ENCODE data around the gene IFFO2.
A peak's percentile ranks its signal among the peaks of the same experiment; 100 is the strongest.

Gene IFFO2

DNA sequence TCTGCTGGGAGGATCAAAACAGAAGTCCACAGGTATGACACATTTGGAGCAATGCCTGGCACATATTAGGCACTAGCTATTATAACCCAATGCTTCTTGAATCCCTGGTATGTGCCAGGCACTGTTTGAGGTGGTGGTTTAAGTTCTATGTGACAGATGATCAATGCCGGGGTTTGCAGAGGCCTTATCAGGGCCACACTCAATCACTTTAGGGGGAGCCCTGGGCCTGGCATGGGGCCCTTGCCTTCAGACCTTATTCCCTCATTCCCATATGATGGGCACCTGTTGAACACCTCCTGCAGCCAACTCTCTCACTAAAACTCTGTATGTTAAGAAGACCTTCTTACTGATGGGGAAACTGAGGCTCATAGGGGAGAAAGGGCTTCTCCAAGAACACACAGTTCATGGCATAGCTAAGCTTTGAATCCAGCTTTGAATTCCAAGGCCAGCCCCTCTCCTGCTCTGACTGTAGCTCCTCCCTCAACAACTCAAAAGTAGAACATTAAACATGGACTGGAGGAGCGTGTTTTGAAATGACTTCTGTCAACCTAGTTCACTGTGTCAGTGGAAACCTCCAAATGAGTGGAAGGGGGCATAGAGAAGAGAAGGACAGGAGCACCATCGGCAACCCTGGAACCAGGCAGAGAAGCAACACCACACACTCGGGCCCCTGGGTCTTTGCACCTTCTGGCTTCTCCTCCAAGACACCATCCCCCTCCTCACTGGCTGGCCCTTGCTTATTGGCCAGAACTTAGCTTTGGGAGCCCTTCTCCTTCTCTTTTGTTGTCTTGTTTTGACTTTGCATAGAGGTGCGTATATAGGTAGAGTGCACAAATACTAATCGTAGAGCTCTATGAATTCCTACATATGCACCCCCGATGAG is 6.6 kb upstream of the IFFO2 start:
- Mint-ChIP-seq H3K4me1 (ENCODE audit: low read depth) (peaks cover 33% of the 10 kb centered on the region), H3K9me3 (no peaks in the 10 kb centered on the region), H3K27ac (no peak overlapping the region), H3K36me3 (ENCODE audit: low read depth) (no peaks in the 10 kb centered on the region), H3K27me3 (no peaks in the 10 kb centered on the region), H3K4me3 (no peak overlapping the region)
- peak; percentile 6 for DNase-seq

DNA sequence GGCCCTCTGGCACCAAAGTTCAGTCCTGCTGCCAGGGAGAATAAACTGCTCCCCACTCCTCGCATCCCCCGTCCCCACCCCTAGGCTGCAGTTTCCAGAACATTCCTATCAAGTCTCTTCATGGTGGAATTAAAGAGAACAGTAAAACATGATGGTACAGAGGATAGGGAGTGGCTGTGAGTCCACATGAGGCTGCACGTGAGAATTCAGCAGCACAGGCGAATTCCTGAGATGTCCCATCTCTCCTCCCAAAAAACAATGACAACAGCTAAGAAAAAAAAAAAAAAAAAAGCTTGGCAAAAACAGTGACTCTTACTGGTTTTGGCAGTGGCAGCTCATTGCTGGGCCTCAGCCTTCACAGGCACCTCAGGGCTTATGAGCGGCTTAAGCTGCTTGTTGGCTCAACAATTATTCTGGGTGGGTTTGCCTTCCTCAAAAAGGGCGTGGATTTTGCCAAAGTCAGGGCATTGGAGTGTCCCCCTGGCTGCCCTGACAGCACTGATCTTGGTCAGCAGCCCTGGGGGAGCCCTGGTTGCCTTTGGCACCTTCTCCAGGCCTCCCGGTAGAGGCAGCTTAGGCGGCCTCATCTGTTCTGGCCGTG is 5.7 kb upstream of the IFFO2 start:
- peaks cover 42% of the 10 kb centered on the region for H3K4me1 Mint-ChIP-seq (ENCODE audit: low read depth)

DNA sequence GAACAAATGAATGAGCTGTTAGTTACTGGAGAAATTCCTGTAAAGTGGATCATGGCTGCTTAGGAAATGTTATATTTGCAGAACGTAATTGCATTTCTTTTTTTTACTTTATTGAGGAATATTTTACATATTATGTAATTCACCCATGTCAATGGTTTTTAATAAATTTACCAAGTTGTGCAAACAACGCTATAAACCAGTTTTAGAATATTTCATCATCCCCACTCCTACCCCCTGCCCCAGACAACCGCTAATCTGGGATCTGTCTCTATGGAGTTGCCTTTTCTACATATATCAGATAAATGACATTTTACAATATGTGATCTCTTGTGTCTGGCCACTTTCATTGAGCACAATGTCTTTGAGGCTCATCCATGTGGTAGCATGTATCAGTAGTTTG is 4.3 kb upstream of the IFFO2 start:
- H3K36me3 Mint-ChIP-seq (ENCODE audit: low read depth), result no peaks in the 10 kb centered on the region
- DNase-seq, result no peak
- H3K9me3 Mint-ChIP-seq, result no peaks in the 10 kb centered on the region
- no peak overlapping the region for H3K27ac Mint-ChIP-seq
- peaks cover 38% of the 10 kb centered on the region for H3K4me1 Mint-ChIP-seq (ENCODE audit: low read depth)
- no peak overlapping the region for H3K4me3 Mint-ChIP-seq
- no peaks in the 10 kb centered on the region for H3K27me3 Mint-ChIP-seq

More for the DNA sequence above, 5.7 kb upstream of the IFFO2 start:
- H3K9me3 Mint-ChIP-seq, result no peaks in the 10 kb centered on the region
- peak; percentile 3 for DNase-seq
- no peaks in the 10 kb centered on the region for H3K27me3 Mint-ChIP-seq
- H3K36me3 Mint-ChIP-seq (ENCODE audit: low read depth), result no peaks in the 10 kb centered on the region
- no peak overlapping the region for H3K27ac Mint-ChIP-seq
- no peak overlapping the region for H3K4me3 Mint-ChIP-seq

DNA sequence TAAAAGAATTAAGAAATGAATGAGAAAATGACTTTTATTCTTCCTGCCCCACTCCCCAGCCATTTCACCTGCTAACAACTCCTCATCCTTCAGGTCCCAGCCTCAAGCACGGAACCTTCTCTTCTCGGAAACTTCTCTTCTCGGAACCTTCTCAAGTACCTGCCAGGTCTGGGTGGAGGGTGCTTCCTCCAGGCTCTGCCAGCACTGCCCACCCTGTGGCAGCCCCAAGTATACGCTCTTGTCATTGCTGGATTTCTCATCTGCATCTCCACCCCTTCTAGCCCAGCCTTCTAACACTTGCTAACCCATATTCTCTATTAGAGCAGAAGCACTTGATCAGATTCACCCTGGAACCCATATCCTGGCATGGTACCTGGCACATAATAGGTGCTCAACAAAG is 3.9 kb upstream of the IFFO2 start:
- Mint-ChIP-seq H3K4me3 (no peak overlapping the region), H3K9me3 (no peaks in the 10 kb centered on the region), H3K4me1 (ENCODE audit: low read depth) (peaks cover 34% of the 10 kb centered on the region), H3K36me3 (ENCODE audit: low read depth) (no peaks in the 10 kb centered on the region), H3K27ac (no peak overlapping the region), H3K27me3 (no peaks in the 10 kb centered on the region)
- no peak for DNase-seq

DNA sequence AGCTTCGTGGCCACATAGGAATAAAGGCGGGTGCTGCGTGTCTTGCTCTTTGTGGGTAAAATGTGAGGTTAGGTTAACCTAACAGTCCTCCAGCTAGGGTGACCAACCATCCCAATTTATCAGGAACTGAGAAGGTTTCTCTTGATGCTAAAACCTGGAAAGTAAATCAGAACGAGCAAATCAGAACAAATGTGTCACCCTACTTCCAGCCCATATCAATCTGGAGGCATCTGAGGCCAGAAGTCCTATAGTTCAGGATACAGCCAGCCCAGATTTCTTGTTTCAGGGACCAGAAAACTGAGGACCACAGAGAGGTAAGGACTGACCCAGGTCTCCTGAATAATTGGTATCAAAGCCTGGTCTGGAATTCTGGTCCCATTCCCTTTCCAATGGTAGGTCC is 3.1 kb upstream of the IFFO2 start:
- Mint-ChIP-seq H3K27ac (no peak overlapping the region), H3K4me1 (ENCODE audit: low read depth) (peaks cover 35% of the 10 kb centered on the region), H3K36me3 (ENCODE audit: low read depth) (peaks cover 8% of the 10 kb centered on the region), H3K9me3 (no peaks in the 10 kb centered on the region), H3K4me3 (no peak overlapping the region), H3K27me3 (no peaks in the 10 kb centered on the region)
- no peak for DNase-seq

DNA sequence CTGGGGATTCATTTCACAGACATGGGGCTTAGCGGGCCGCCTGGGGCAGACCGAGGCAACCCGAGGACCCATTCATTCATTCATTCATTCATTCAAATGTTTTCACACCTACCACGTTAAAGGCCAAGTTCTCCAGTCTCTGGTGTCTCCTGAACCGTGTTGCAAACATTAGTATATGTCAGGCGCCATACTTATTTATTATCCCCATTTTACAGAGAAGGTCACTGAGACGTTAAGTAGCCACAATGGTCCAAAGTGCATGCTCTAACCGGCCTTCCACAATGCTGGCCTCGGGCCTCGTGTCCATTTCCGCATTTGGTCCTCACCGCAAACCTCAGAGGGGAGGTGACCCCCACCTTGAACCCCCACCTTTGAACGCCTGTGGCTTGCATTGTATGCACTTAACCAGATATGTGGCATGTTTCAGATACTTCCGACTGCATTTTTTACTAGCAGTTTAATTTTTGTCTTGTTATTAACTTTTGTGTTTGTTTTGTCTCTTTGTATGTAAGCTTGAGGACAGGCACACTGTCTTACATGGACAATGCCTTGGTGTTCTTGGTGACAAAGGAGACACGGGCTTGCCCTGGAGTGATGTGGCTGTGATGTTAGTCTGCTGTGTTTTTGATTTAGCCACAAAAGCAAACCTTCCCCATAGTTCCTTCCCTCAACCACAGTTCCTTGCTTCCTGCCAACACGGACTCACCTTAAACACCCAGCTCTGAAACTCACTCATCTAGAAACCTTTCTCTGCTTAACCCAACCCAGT is 1.2 kb upstream of the IFFO2 start:
- no peak for DNase-seq
- H3K36me3 Mint-ChIP-seq (ENCODE audit: low read depth), result peaks cover 23% of the 10 kb centered on the region
- H3K4me3 Mint-ChIP-seq, result peak overlapping the region; percentile 82
- no peaks in the 10 kb centered on the region for H3K9me3 Mint-ChIP-seq
- H3K4me1 Mint-ChIP-seq (ENCODE audit: low read depth), result peaks cover 50% of the 10 kb centered on the region
- peak overlapping the region; percentile 65 for H3K27ac Mint-ChIP-seq
- H3K27me3 Mint-ChIP-seq, result no peaks in the 10 kb centered on the region

DNA sequence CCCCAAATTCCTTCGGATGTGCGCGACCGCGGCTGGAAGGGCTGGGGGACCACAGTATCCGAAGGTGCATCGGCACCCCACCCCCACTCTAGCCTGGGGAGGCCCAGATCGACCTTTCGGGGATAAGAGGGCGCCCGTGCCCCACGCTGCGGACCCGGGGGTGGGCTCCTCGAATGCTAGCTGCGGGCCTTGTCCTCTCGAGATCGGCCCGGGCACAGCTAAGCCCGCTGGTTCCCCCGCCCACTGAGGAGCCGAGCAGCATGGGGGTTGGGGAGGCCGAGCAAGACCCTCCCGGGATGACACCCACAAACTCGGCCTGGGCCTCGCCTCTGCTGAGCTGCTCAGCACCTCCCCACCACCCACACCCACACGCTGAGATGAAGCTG is 653 bp upstream of the IFFO2 start:
- Mint-ChIP-seq H3K4me3 (peak overlapping the region; percentile 82), H3K27me3 (no peaks in the 10 kb centered on the region), H3K27ac (peak overlapping the region; percentile 85), H3K9me3 (no peaks in the 10 kb centered on the region), H3K4me1 (ENCODE audit: low read depth) (peaks cover 56% of the 10 kb centered on the region), H3K36me3 (ENCODE audit: low read depth) (peaks cover 29% of the 10 kb centered on the region)
- no peak for DNase-seq

DNA sequence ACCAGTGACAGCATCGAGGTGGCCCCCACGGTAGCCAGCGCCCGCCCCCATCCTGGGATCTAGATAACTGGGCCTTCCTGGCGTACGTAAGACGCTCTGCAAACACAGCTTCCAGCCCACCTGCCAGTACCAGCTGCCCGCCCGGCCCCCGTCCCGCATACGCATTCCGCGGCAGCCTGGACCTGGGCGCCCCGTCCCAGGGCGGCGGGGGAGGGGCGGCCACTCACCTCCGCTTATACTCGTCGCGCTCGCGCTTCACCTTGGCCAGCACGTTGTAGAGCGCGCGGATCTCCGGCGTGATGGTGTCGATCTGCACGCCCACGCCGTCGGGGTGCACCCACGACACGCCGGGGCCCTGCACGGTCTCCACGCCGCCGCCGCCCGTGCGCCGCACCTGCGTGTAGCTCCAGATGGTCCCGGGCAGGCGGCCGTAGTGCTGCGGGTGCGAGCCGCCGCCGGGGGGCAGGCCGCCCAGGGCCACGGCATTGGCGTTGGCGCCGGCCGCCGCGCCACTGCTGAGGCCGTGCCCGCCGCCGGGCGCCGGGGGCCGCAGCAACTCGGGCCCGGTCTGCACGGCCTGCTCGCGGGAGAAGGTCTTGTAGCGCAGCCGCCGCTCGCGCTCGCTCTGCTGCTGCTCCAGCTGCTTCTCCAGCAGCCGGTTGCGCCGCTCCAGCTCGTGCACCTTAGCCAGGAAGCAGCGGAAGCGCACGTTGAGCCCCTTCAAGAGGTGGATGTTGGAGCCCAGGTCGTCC is 859 bp downstream of the IFFO2 start:
- peaks cover 33% of the 10 kb centered on the region for H3K36me3 Mint-ChIP-seq (ENCODE audit: low read depth)
- no peaks in the 10 kb centered on the region for H3K27me3 Mint-ChIP-seq
- H3K4me1 Mint-ChIP-seq (ENCODE audit: low read depth), result peaks cover 71% of the 10 kb centered on the region
- peak; percentile 77 for DNase-seq
- no peaks in the 10 kb centered on the region for H3K9me3 Mint-ChIP-seq
- peak overlapping the region; percentile 88 for H3K27ac Mint-ChIP-seq
- H3K4me3 Mint-ChIP-seq, result peak overlapping the region; percentile 91

DNA sequence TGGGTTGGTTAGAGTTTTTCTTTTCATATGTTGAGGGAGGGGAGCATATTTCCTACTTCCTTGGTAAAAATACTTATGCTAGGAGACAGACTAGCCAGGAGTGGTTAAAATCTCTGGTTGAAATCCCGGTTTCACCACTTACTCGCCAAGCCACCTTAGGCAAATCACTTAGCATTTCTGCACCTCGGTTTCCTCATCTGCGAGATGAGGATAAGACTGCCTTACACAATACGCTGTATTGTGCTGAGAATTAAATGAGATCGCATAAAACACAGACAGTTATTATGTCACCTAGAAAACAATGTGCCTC is 1.4 kb downstream of the IFFO2 start:
- DNase-seq, result no peak
- peaks cover 76% of the 10 kb centered on the region for H3K4me1 Mint-ChIP-seq (ENCODE audit: low read depth)
- peak overlapping the region; percentile 88 for H3K27ac Mint-ChIP-seq
- no peaks in the 10 kb centered on the region for H3K27me3 Mint-ChIP-seq
- H3K9me3 Mint-ChIP-seq, result no peaks in the 10 kb centered on the region
- H3K4me3 Mint-ChIP-seq, result peak overlapping the region; percentile 91
- peaks cover 38% of the 10 kb centered on the region for H3K36me3 Mint-ChIP-seq (ENCODE audit: low read depth)

DNA sequence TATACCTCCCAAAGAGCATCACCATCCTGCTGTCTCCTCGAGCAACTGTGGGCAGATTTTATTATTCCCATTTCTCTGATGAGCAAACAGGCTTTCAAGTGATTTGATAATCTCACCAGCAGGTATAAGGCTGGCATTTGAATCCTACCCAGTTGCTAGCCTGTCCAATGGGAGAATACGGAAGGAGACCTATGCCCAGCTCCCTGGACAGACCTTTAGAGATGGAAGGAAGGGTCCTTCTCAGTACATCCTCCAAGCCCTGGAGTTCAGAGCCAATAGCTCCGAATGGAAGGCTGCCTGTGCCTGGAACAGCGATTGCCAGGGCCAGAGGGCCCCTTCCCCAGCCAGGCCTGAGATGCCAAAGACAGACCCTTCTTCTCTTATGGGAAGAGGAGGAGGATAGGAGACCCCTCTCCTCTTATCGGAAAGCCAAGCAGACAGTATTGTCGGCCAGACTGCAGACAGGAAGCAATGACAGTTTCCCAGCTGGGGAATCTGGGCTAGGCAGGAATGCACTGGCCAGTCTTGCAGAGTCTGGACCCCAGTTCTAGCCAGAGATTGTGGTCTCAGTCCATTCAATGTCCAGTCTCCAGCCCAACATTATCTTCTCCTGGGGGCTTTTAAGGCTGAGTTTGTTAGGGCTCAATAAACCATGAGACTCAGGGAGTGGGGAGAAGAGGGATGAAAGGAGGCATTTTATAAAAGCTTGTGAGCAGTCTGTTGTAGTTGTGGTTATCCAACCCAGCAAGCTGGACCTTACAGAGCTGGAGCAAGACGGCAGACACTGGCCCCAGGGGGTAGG is 2.0 kb downstream of the IFFO2 start:
- DNase-seq, result no peak
- peaks cover 41% of the 10 kb centered on the region for H3K36me3 Mint-ChIP-seq (ENCODE audit: low read depth)
- no peaks in the 10 kb centered on the region for H3K9me3 Mint-ChIP-seq
- no peaks in the 10 kb centered on the region for H3K27me3 Mint-ChIP-seq
- H3K4me3 Mint-ChIP-seq, result peak overlapping the region; percentile 91
- H3K4me1 Mint-ChIP-seq (ENCODE audit: low read depth), result peaks cover 81% of the 10 kb centered on the region
- peak overlapping the region; percentile 88 for H3K27ac Mint-ChIP-seq

DNA sequence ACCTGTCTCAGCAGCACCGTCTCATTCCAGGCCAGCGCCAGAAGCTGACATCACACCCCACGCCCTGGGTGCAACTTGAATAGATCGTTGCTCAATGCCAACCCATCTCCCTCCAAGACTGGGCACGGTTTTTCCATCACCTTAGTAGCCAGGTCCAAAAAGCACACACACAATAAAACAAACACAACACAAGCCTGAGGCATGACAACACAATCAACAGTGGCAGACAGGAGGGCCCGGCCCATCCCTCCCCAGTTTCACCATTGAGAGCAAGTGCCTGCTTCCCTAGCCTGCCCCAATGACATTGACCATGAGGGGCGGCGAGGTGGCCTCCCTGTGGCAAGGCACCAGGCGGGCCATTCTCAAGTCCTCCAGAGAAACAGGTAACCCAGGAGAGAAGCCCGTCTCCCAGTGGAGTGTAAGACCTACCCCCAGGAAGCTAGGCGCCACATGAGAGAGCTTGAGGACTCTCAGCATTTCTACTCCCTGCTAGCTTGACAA is 2.7 kb downstream of the IFFO2 start:
- Mint-ChIP-seq H3K4me3 (peak overlapping the region; percentile 91), H3K27me3 (no peaks in the 10 kb centered on the region), H3K4me1 (ENCODE audit: low read depth) (peaks cover 83% of the 10 kb centered on the region), H3K27ac (peak overlapping the region; percentile 88), H3K9me3 (no peaks in the 10 kb centered on the region), H3K36me3 (ENCODE audit: low read depth) (peaks cover 42% of the 10 kb centered on the region)
- no peak for DNase-seq

DNA sequence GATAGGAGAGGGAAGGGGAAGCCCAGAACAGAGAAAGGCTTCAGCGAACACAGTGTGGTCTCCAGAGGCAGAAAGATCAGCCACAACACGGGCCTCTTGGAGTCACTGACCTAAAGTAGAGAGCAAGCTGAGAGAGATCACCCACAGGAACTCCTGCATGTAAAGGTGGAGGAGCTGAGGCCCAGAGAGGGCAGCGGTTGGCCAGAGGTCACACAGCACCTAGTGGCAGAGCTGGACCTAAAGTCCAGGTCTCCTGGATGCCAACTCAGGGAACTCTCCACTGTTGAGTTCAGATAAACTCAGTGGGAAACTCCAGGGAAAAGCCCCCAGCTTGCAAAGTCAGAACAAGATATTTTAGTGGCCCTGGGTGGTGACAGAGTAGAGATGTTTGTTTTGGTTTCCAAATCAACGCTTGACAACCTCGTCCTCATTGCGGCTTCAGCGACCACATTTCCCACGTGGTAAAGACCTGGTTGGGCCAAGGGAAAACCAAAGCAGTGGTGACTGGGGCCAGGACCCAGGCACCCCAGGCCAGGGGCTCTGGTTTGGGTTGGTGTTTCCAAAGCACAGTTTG is 4.6 kb downstream of the IFFO2 start:
- DNase-seq, result peak; percentile 79
- Mint-ChIP-seq H3K36me3 (ENCODE audit: low read depth) (peaks cover 45% of the 10 kb centered on the region), H3K27ac (peak overlapping the region; percentile 98), H3K9me3 (no peaks in the 10 kb centered on the region), H3K4me1 (ENCODE audit: low read depth) (peaks cover 85% of the 10 kb centered on the region), H3K4me3 (peak overlapping the region; percentile 91), H3K27me3 (no peaks in the 10 kb centered on the region)

DNA sequence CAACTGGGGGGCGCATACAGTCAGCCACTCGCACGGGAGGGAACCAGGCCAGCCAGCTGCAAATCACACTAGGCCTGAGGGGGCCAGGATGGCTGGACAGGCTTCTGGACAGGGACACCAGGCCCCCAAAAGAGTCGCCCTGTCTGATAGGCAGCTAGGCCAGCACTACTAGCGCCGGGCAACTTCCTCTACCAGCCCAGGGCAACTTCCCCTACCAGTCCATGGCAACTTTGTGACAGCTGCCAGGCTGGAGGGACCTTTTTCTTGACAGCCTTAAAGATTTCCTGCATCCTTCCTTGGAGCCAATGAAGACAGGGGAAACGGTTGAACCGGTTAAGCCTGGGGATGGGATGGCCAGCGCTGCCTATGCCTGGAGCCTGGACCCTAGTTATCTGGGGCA is 5.1 kb downstream of the IFFO2 start:
- Mint-ChIP-seq H3K27me3 (no peaks in the 10 kb centered on the region), H3K9me3 (no peaks in the 10 kb centered on the region), H3K4me3 (peak overlapping the region; percentile 91), H3K27ac (peak overlapping the region; percentile 98), H3K4me1 (ENCODE audit: low read depth) (peaks cover 88% of the 10 kb centered on the region), H3K36me3 (ENCODE audit: low read depth) (peaks cover 45% of the 10 kb centered on the region)
- peak; percentile 49 for DNase-seq
